ENCODE data around the gene SULT6B1. TPM values are rescaled to one million over a fixed set of nuclear protein-coding genes. Genes with fewer than 3 reads are reported as not detected.

SULT6B1 gene
- polyA plus RNA-seq, 3 donors, result not detected

DNA sequence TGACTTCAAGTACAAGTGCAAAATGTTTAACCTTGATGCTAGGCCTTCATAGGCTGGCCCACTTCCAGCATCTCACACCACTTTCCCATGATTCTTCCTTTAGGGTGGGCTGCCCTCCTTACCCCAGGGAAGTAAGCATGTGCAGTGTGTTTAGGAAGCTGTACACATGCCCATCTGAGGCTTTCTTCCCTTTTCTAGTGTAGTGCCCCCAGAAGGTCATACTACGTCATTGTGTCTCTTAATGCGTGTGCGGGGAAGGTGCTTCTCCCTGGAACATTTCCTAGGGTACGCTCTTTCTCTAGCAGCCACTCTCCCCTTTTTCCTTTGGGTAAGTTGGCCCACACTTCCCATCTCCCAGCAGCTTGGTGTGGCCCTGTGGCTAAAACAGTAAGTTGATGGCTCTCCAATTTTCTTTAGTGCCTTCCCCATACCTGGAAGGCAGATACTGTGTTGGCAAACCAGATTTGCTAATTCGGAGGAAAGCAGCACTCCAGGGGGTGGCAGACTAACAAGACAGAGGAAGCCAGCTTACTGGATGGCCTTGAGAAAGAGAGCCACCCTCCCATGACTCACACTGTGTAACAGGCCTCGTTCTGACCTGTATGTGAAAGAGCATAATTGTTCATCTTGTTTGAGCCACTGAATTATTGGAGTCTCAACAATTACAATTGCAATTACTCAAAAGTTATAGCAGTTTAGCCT lies 1.1 kb upstream of the SULT6B1 start:
- intact Hi-C loops (cut with micrococcal nuclease), result no loop called here
- Histone ChIP-seq H3K4me1 (ENCODE audit: control insufficient read depth in 1 of 2, insufficient read depth in 2 of 2, low read length in 2 of 2) (peaks cover 14 to 24% of the 10 kb centered on the region in 2 donors), H4K20me1 (ENCODE audit: insufficient read depth, low read length) (no peaks in the 10 kb centered on the region), H3K27ac (ENCODE audit: low read depth in 1 of 2, low read length in 2 of 2) (peak overlapping the region in 1 of 2 donors; percentile 53), H3K36me3 (replicated peaks in 1 of 2; ENCODE audit: control insufficient read depth in 1 of 2, insufficient read depth in 2 of 2, low read length in 2 of 2) (no peaks in the 10 kb centered on the region), H2AFZ (ENCODE audit: insufficient read depth, low read depth, low read length, poor library complexity, severe bottlenecking) (peak overlapping the region; percentile 33), H3K27me3 (ENCODE audit: control insufficient read depth in 2 of 2, insufficient read depth in 2 of 2, low read length in 2 of 2) (no peaks in the 10 kb centered on the region), H3K9ac (ENCODE audit: insufficient read depth, low read length, poor library complexity, severe bottlenecking) (no peak overlapping the region), H3K4me3 (replicated peaks in 1 of 3; ENCODE audit: low read depth in 2 of 3, low read length in 3 of 3) (no peak overlapping the region), H3K4me2 (replicated peaks; ENCODE audit: extremely low read depth, low read length, poor library complexity, severe bottlenecking) (no peak overlapping the region), H3K9me3 (replicated peaks in 1 of 2; ENCODE audit: control insufficient read depth in 1 of 2, insufficient read depth in 1 of 2, low read length in 2 of 2) (no peaks in the 10 kb centered on the region), H3K79me2 (ENCODE audit: insufficient read depth, low read length) (no peaks in the 10 kb centered on the region)
- Mint-ChIP-seq H3K4me3 (no peak overlapping the region), H3K4me1 (peaks cover 23% of the 10 kb centered on the region), H3K27me3 (ENCODE audit: low read depth in 3 of 3) (peaks cover 0 to 6% (median 2%) of the 10 kb centered on the region in 3 donors), H3K9me3 (peaks cover 0 to 2% (median 0%) of the 10 kb centered on the region in 7 donors), H3K36me3 (no peaks in the 10 kb centered on the region), H3K27ac (peak overlapping the region; percentile 15 to 92 (median 78))
- no CpG with 5 or more reads among the region's 6 CpGs for WGBS (ENCODE audit: insufficient coverage)
- TF ChIP-seq, protein P1, sequence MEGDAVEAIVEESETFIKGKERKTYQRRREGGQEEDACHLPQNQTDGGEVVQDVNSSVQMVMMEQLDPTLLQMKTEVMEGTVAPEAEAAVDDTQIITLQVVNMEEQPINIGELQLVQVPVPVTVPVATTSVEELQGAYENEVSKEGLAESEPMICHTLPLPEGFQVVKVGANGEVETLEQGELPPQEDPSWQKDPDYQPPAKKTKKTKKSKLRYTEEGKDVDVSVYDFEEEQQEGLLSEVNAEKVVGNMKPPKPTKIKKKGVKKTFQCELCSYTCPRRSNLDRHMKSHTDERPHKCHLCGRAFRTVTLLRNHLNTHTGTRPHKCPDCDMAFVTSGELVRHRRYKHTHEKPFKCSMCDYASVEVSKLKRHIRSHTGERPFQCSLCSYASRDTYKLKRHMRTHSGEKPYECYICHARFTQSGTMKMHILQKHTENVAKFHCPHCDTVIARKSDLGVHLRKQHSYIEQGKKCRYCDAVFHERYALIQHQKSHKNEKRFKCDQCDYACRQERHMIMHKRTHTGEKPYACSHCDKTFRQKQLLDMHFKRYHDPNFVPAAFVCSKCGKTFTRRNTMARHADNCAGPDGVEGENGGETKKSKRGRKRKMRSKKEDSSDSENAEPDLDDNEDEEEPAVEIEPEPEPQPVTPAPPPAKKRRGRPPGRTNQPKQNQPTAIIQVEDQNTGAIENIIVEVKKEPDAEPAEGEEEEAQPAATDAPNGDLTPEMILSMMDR (IDR thresholded peaks at IDR 0.05), result no peak
- peak; percentile 64 to 72 (median 69) for DNase-seq

DNA sequence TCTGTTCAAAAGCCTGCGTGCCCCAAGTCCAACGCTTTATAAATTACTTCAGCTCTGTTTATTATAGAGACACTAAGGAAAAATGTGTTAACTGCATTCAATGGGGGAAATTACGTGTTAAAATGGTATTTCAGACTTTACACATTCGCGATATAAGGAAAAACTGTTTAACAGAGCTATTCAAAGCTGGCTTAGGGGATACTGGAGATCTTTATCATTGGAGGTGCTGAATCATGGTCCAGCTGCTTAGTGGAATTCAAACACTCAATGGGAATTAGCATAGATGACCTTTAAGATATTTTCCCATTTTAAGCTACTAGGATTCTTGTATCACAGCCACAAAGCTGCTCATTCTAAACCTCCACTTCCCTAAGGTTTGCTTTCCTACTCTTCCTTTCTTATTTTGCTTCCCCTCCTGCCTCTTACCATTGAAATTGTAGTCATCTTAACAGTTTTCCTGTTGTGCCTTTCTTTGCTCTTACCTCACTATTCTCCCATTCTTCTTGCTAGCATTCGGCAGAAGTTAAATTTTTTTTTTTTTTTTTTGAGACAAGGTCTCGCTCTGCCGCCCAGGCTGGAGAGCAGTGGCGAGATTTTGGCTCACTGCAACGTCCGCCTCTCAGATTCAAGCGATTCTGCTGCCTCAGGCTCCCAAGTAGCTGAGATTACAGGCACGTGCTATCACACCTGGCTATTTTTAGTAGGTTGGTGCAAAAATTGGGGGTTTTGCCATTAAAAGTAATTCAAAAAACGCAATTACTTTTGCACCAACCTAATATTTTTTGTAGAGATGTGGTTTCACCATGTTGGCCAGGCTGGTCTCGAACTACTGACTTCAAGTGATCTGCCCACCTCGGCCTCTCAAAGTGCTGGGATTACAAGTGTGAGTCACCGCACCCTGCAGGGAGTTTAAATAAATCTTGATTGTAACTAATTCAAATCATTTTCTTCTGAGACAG lies 6.5 kb downstream of the SULT6B1 start:
- H3K4me1 ChIP-seq (ENCODE audit: control insufficient read depth in 1 of 2, insufficient read depth in 2 of 2, low read length in 2 of 2), result no peaks in the 10 kb centered on the region
- H3K27me3 Mint-ChIP-seq (ENCODE audit: low read depth in 3 of 3), result peaks cover 2 to 14% (median 6%) of the 10 kb centered on the region in 3 donors
- H3K27ac ChIP-seq (ENCODE audit: low read depth in 1 of 2, low read length in 2 of 2), result no peak overlapping the region
- TF ChIP-seq, protein P1 (IDR thresholded peaks at IDR 0.05), result no peak
- H3K9me3 Mint-ChIP-seq, result no peaks in the 10 kb centered on the region
- 86% methylated on average over 7 of the region's 17 CpGs for WGBS (ENCODE audit: insufficient coverage)
- H4K20me1 ChIP-seq (ENCODE audit: insufficient read depth, low read length), result no peaks in the 10 kb centered on the region
- no peak overlapping the region for H3K9ac ChIP-seq (ENCODE audit: insufficient read depth, low read length, poor library complexity, severe bottlenecking)
- no peaks in the 10 kb centered on the region for H3K4me1 Mint-ChIP-seq
- no peak overlapping the region for H3K27ac Mint-ChIP-seq
- intact Hi-C loops (cut with micrococcal nuclease), result no loop called here
- H3K36me3 ChIP-seq (replicated peaks in 1 of 2; ENCODE audit: control insufficient read depth in 1 of 2, insufficient read depth in 2 of 2, low read length in 2 of 2), result no peaks in the 10 kb centered on the region
- H3K4me3 ChIP-seq (replicated peaks in 1 of 3; ENCODE audit: low read depth in 2 of 3, low read length in 3 of 3), result no peak overlapping the region
- no peaks in the 10 kb centered on the region for H3K79me2 ChIP-seq (ENCODE audit: insufficient read depth, low read length)
- no peak overlapping the region for H3K4me2 ChIP-seq (replicated peaks; ENCODE audit: extremely low read depth, low read length, poor library complexity, severe bottlenecking)
- H3K27me3 ChIP-seq (ENCODE audit: control insufficient read depth in 2 of 2, insufficient read depth in 2 of 2, low read length in 2 of 2), result no peaks in the 10 kb centered on the region
- no peak overlapping the region for H3K4me3 Mint-ChIP-seq
- no peaks in the 10 kb centered on the region for H3K36me3 Mint-ChIP-seq
- H2AFZ ChIP-seq (ENCODE audit: insufficient read depth, low read depth, low read length, poor library complexity, severe bottlenecking), result no peak overlapping the region
- H3K9me3 ChIP-seq (replicated peaks in 1 of 2; ENCODE audit: control insufficient read depth in 1 of 2, insufficient read depth in 1 of 2, low read length in 2 of 2), result no peaks in the 10 kb centered on the region
- DNase-seq, result no peak

Data from CD14-positive monocyte (primary cell).